Activated naive CD8-positive, alpha-beta T cell treated with anti-CD3 and anti-CD28 coated beads for 36 hours (primary cell): ENCODE measurements around the gene ATP5F1C. TPM values are rescaled to one million over a fixed set of nuclear protein-coding genes. Genes with fewer than 3 reads are reported as not detected.
"Not testable (repeated sequence)": the region's sequence is repeated elsewhere in the genome, so short reads cannot be mapped to it uniquely, and the experiment has no call there.

Experiments
- DNase-seq: peaks from one replicate; pipeline ENCODE4 v3.0.0; 2021
- H3K27ac Mint-ChIP-seq: one replicate; pipeline ENCODE4 v1.8.0; 2022; ENCODE audit warnings: mild to moderate bottlenecking, moderate library complexity, mixed read lengths
- H3K27me3 Mint-ChIP-seq: one replicate; pipeline ENCODE4 v1.8.0; 2022; ENCODE audit warnings: mild to moderate bottlenecking, mixed read lengths
- H3K36me3 Mint-ChIP-seq: one replicate; pipeline ENCODE4 v1.8.0; 2021; ENCODE audit warnings: mild to moderate bottlenecking, mixed read lengths
- H3K4me1 Mint-ChIP-seq: one replicate; pipeline ENCODE4 v1.8.0; 2021; ENCODE audit warnings: mixed read lengths
- H3K4me3 Mint-ChIP-seq: one replicate; pipeline ENCODE4 v1.8.0; 2022; ENCODE audit warnings: mild to moderate bottlenecking, moderate library complexity, mixed read lengths
- H3K9me3 Mint-ChIP-seq: one replicate; pipeline ENCODE4 v1.8.0; 2022; ENCODE audit warnings: mixed read lengths
- total RNA-seq, 2 experiments: library from RNA; stranded (reverse); gene quantifications; one replicate each; pipeline ENCODE4 v1.2.3, GENCODE V29; 2021

The ATP5F1C gene
- total RNA-seq, 2 experiments from 2014 or later = 322 to 324 TPM

DNA sequence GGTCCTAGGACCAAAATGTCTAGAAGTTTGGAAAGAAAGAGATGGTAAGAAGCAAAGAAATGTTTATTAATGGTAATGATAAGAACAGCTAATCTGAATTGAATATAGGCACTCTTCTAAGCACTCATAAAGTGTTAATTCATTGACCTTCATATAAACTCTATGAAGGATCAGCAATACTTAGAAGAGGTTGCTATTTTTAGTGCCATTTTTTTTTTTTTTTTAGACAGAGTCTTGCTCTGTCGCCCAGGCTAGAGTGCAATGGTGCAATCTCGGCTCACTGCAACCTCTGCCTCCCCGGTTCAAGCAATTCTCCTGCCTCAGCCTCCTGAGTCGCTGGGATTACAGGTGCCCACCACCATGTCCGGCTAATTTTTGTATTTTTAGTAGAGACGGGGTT lies 5.8 kb upstream of the ATP5F1C start:
- DNase-seq, H3K27me3 Mint-ChIP-seq, H3K9me3 Mint-ChIP-seq, H3K27ac Mint-ChIP-seq, H3K4me3 Mint-ChIP-seq: not testable (repeated sequence)
- Mint-ChIP-seq H3K4me1 (peaks cover 17% of the 10 kb centered on the region), H3K36me3 (peaks cover 28% of the 10 kb centered on the region)

GRCh38 chr10:7786430-7786829 lies 1.5 kb upstream of the ATP5F1C start:
- no peak overlapping the region for H3K4me3 Mint-ChIP-seq
- peaks cover 28% of the 10 kb centered on the region for H3K4me1 Mint-ChIP-seq
- H3K27me3 Mint-ChIP-seq = no peaks in the 10 kb centered on the region
- H3K27ac Mint-ChIP-seq = no peak overlapping the region
- H3K36me3 Mint-ChIP-seq = peaks cover 19% of the 10 kb centered on the region
- no peaks in the 10 kb centered on the region for H3K9me3 Mint-ChIP-seq
- no peak for DNase-seq

DNA sequence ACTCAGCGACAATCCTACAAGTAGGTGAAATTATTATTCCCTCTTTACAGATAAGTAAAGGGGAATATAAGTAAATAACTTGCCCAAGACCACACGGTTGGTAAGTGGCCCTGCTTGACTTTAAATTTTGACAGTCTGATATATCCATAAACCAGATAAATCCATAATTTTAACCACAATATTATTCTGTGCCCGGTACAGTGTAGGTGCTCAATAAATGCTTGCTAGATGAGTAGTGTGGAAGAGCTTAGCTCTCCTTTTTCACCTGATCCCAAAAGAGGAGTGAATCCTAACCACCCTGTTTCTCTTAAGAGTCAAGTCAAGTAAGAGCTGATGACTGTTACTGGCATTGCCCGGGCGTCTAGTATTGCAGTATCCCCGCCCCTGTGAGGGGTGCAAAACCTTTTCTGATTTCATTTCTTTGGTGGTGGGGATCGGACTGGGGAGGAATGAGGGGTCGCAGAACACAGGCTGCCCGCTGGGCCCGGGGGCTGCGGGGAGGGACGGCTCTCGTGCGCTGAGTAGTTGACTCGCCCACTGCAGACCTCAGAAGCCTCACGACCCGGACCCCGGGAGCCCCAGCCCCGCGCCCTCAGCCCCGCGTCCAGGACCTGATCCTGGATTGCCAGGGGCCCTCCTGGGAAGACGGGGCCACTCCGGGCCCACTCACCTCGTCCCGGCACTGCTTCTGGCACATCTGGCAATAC lies 674 bp upstream of the ATP5F1C start:
- H3K9me3 Mint-ChIP-seq = no peaks in the 10 kb centered on the region
- H3K27me3 Mint-ChIP-seq = no peaks in the 10 kb centered on the region
- no peak for DNase-seq
- H3K4me1 Mint-ChIP-seq = peaks cover 36% of the 10 kb centered on the region
- H3K4me3 Mint-ChIP-seq = no peak overlapping the region
- no peak overlapping the region for H3K27ac Mint-ChIP-seq
- peaks cover 27% of the 10 kb centered on the region for H3K36me3 Mint-ChIP-seq

DNA sequence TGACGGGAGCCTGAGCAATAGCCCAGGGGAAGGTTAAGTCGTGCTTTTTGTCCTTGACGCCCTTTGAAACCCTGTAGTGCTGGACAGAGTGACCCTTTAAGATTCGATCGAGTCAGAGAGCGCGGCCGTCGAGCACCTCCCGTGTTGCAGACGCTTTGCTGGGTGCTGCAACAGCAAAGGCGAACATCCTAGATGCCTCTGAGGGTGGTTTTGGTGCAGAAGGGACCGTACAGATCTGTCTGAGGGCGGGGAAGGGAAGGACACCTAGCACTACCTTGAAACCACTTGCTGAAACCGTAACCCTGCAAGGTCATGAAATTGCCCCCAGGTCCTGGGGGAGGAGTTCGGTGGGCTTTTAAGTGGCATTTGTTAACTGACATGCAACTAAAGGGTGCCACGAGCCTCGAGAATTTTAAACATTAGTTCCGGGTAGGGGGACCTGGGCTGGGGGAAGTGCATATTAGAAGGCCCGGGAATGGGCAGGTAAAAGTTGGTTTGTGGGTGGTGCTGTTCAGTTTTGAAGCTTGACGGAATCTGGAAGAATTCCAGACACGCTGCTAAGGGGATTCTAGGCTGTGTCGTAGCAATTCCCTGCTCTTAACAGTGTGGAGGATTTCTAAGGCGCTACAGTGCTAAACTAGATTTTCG lies 786 bp downstream of the ATP5F1C start:
- DNase-seq = peak; percentile 20
- Mint-ChIP-seq H3K27ac (no peak overlapping the region), H3K4me3 (no peak overlapping the region), H3K36me3 (peaks cover 33% of the 10 kb centered on the region), H3K9me3 (no peaks in the 10 kb centered on the region), H3K27me3 (no peaks in the 10 kb centered on the region), H3K4me1 (peaks cover 43% of the 10 kb centered on the region)

DNA sequence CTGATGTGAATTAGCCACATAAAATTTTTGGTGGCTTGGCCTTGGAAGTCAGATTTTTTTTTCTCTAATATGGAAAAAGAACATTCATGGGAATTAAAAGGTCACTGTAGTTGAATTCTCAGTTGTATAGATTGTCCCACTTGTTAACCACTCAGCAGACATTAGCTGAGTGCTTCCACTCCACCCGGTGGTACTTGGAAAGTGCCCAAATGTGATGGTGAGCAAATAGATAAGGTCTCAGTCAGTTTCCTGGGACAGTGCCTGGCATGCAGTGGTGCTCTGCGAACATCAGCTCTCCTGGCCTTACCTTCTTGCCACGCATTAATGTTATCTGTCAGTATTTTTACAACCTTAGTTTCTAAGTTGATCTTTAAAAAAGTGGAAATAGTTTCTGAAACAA lies 1.4 kb downstream of the ATP5F1C start:
- peaks cover 35% of the 10 kb centered on the region for H3K36me3 Mint-ChIP-seq
- no peak overlapping the region for H3K4me3 Mint-ChIP-seq
- peaks cover 45% of the 10 kb centered on the region for H3K4me1 Mint-ChIP-seq
- H3K27me3 Mint-ChIP-seq = no peaks in the 10 kb centered on the region
- no peak overlapping the region for H3K27ac Mint-ChIP-seq
- H3K9me3 Mint-ChIP-seq = no peaks in the 10 kb centered on the region
- DNase-seq = no peak

- H3K9me3 Mint-ChIP-seq = no peaks in the 10 kb centered on the region
- no peak overlapping the region for H3K4me3 Mint-ChIP-seq
- H3K4me1 Mint-ChIP-seq = peaks cover 59% of the 10 kb centered on the region
- peaks cover 53% of the 10 kb centered on the region for H3K36me3 Mint-ChIP-seq
- H3K27me3 Mint-ChIP-seq = no peaks in the 10 kb centered on the region
- no peak overlapping the region for H3K27ac Mint-ChIP-seq
- DNase-seq = no peak
These were observed 4.6 kb downstream of the ATP5F1C start for GRCh38 chr10:7792541-7792940.

DNA sequence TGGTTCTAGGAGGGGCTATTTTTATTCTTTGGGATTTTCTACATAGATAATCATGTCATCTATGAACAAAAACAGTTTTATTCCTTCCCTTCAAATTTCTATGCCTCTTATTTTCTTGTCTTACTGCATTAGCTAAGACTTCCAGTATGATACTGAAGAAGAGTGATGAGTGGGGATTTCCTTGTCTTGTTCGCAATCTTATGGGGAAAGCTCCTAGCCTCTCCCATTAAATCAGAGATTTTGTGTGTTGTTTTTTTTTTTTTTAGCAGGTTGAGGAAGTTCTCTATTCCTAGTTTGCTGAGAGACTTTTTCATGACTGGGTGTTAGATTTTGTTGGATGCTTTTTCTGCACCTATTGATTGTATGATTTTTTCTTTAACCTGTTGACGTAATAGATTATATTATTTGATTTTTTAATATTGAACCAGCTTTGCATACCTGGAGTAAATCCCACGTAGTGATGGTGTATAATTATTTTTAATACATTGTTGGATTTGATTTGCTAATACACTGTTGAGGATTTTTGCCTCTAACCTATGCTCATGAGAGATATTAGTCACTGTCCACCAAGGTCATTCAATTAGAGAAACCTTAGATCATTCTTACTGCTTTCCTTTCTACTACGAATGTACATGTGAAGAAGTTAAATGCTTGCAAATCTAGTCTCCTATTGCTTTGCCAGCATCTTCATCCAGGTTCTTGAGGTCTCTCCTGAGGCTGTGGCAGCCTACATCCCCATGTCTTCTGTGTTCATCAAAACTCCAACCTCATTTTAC lies 6.5 kb downstream of the ATP5F1C start:
- Mint-ChIP-seq H3K4me1 (peaks cover 59% of the 10 kb centered on the region), H3K27ac (no peak overlapping the region), H3K4me3 (no peak overlapping the region), H3K9me3 (no peaks in the 10 kb centered on the region), H3K27me3 (no peaks in the 10 kb centered on the region), H3K36me3 (peaks cover 57% of the 10 kb centered on the region)
- no peak for DNase-seq

DNA sequence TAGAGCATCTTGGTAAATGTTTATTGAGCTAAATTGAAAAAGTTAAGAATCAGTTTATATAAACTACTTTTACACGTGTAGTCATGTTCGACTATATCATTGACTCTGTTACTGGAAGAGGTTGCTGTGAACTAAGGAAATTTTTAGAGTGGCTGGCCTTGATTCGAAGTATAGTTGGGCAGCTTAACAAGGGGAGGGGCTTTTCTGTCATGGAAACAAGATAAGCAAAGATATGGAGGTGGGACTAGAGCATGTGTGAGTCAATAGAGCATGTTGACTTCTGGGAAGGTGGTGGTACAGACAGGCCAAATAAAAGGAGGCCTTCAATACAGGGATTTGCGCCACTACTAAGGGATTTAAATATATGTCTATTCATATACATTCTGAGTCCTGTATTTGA lies 7.6 kb downstream of the ATP5F1C start:
- Mint-ChIP-seq H3K4me3 (no peak overlapping the region), H3K27me3 (no peaks in the 10 kb centered on the region), H3K4me1 (peaks cover 53% of the 10 kb centered on the region), H3K9me3 (no peaks in the 10 kb centered on the region), H3K36me3 (peaks cover 57% of the 10 kb centered on the region), H3K27ac (peak overlapping the region; percentile 18)
- no peak for DNase-seq

- Mint-ChIP-seq H3K36me3 (peaks cover 41% of the 10 kb centered on the region), H3K27me3 (no peaks in the 10 kb centered on the region), H3K27ac (peak overlapping the region; percentile 54), H3K9me3 (no peaks in the 10 kb centered on the region), H3K4me1 (peaks cover 37% of the 10 kb centered on the region), H3K4me3 (no peak overlapping the region)
- peak; percentile 4 for DNase-seq
These were observed 9.6 kb downstream of the ATP5F1C start for GRCh38 chr10:7797582-7797981.

DNA sequence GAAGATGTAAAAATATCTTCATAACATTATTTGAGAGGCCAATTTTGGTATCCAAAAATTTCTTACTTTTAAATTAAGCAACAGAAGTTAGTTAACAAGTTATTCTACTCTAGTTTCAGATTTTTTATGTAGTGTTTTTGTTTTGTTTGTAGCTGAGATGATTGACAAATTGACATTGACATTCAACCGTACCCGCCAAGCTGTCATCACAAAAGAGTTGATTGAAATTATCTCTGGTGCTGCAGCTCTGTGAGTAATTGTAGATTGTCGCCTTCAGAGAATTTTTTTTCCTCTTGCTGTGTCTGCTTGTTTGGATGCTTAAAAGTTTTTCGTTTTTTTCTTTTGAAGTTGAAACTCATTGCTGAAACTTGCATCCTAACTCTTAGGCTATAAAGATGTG lies 14.6 kb downstream of the ATP5F1C start:
- Mint-ChIP-seq H3K27ac (no peak overlapping the region), H3K9me3 (no peaks in the 10 kb centered on the region), H3K4me3 (no peak overlapping the region), H3K27me3 (no peaks in the 10 kb centered on the region), H3K36me3 (peaks cover 28% of the 10 kb centered on the region), H3K4me1 (peaks cover 2% of the 10 kb centered on the region)
- DNase-seq = no peak

DNA sequence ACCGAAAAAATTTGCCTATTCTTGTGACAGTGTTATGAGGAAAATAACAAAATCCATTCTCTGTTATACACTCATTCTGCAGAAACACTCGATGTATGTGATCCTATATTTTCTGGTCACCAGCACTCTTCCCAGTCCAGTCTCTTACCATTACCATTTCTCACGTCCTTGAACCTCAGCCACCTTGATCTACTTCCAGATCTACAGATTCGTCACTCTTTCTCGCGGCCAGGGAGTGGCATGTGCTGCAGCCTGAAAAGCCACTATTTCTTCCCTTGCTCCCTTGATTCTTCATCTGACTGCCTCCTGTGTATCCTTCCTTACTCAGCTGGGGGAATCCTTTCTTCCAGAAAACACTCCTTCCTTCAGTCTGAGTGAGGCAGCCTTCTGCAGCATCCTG lies 16.2 kb downstream of the ATP5F1C start:
- Mint-ChIP-seq H3K36me3 (peaks cover 23% of the 10 kb centered on the region), H3K27ac (no peak overlapping the region), H3K4me3 (no peak overlapping the region), H3K4me1 (peaks cover 2% of the 10 kb centered on the region), H3K9me3 (no peaks in the 10 kb centered on the region), H3K27me3 (no peaks in the 10 kb centered on the region)
- DNase-seq = no peak

GRCh38 chr10:7804741-7805140 lies 16.8 kb downstream of the ATP5F1C start:
- no peaks in the 10 kb centered on the region for H3K27me3 Mint-ChIP-seq
- H3K27ac Mint-ChIP-seq = no peak overlapping the region
- no peak overlapping the region for H3K4me3 Mint-ChIP-seq
- peaks cover 2% of the 10 kb centered on the region for H3K4me1 Mint-ChIP-seq
- peaks cover 18% of the 10 kb centered on the region for H3K36me3 Mint-ChIP-seq
- no peak for DNase-seq
- H3K9me3 Mint-ChIP-seq = no peaks in the 10 kb centered on the region

DNA sequence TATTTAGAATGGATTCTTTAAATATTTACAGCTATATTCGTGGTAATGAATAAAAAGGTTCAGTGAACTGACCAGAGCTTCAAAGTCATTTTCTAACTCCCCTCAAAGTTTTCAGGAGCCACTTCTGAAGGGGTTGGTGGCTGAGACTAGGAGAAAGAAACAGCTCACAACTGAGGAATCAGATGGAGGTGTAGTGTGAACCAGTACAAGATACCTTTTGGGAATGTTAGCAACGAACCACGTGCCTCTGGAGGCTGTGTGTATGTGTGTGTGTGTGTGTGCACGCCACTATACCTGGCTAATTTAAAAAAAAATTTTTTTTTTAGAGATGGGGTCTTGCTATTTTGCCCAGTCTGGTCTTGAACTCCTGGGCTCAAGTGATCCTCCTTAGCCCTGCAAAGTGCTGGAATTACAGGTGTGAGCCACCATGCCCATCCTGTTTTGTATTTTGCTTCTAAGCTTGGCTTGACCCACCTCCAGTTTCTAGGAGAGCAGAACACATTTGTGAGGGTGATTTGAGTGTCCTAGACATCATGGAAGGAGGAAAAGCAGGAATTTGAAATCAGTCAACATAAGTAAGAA lies 20.8 kb downstream of the ATP5F1C start:
- Mint-ChIP-seq H3K4me3 (no peak overlapping the region), H3K27me3 (no peaks in the 10 kb centered on the region), H3K36me3 (peaks cover 9% of the 10 kb centered on the region), H3K27ac (no peak overlapping the region), H3K4me1 (no peaks in the 10 kb centered on the region), H3K9me3 (no peaks in the 10 kb centered on the region)
- no peak for DNase-seq

DNA sequence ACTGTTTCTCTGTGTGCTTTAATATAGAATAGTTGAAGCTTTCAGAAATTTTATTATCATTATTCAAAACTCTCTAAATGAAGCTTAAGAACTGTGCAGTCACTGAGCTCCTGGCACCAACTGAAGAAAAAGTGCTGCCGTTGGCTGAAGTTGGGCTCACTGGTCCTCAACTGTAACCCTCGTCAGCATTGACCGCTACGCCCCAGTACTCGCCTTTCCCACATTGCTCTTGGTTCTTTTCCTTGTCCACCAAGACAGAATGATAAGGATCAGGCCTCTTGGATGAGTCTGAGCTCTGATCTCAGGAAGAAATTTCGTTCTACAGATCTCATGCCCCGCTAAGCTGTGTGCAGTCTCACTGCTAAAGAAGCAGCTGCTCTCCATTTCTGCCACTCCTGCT lies 22.5 kb downstream of the ATP5F1C start:
- no peaks in the 10 kb centered on the region for H3K27me3 Mint-ChIP-seq
- H3K4me3 Mint-ChIP-seq = no peak overlapping the region
- no peak overlapping the region for H3K27ac Mint-ChIP-seq
- DNase-seq = no peak
- H3K36me3 Mint-ChIP-seq = peaks cover 5% of the 10 kb centered on the region
- H3K9me3 Mint-ChIP-seq = no peaks in the 10 kb centered on the region
- H3K4me1 Mint-ChIP-seq = no peaks in the 10 kb centered on the region

DNA sequence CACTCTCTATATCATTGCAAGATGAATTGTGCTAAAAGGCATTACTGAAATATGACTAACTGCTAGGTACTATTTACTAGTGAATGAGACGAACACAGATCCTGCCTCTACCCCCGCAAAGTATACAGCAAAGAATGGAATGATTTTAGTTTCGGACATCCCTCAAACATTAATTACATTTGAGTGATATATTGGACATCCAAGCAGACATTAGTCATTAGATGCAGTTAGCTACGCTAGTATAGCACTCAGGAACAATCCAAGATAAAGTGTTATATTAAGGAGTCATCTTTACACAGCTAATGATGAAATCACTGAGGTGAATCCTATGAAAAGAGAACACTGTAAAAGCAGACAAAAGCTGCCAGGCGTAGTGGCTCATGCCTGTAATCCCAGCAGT lies 23.0 kb downstream of the ATP5F1C start:
- H3K9me3 Mint-ChIP-seq = no peaks in the 10 kb centered on the region
- no peaks in the 10 kb centered on the region for H3K4me1 Mint-ChIP-seq
- H3K27ac Mint-ChIP-seq = no peak overlapping the region
- peaks cover 5% of the 10 kb centered on the region for H3K36me3 Mint-ChIP-seq
- no peak overlapping the region for H3K4me3 Mint-ChIP-seq
- H3K27me3 Mint-ChIP-seq = no peaks in the 10 kb centered on the region
- DNase-seq = no peak
